ENCODE data around the gene RBP3.

The RBP3 gene

DNA sequence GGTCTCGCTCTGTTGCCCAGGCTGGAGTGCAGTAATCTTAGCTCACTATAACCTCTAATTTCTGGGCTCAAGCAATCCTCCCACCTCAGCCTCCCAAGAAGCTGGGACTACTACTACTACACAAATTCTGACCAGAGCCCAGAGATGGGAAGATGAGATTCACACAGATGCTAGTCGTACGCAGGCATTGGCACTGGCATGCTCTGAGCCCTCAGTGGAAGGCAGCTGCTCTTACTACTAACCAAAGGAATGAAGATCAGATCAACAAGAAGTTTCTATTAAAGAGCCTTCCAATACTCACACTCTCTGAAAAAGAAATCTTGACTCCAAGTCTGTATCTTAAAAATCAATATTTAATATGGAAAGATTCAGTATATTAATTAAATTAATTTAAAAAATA lies 15.2 kb upstream of the RBP3 start (continued):
- TF ChIP-seq ZNF785 (tag by site-specific recombination; IDR thresholded peaks at IDR 0.05) = no peak

DNA sequence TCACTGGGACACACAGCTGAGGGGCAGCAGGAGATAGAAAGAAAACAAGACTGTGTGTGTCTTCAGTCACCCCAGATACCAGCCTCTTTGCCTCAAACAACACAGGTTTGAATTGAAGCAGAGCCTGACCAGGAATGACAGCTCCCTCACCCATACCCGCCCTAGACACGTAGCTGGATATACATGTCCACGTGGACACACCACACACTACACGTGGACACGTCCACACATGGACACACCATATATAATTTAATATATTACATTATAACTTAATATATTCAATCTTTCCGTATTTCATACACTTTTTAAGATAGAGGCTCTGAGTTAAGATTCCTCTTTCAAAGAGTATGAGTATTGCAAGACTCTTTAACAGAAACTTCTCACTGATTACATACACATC lies 14.6 kb upstream of the RBP3 start:
- Histone ChIP-seq H3K4me1 (ENCODE audit: control insufficient read depth, insufficient read depth, low read length) (no peaks in the 10 kb centered on the region), H3K4me3 (ENCODE audit: low read depth, low read length) (no peak overlapping the region), H3K9me3 (ENCODE audit: control insufficient read depth, insufficient read depth, low read depth, low read length) (no peaks in the 10 kb centered on the region), H3K27ac (ENCODE audit: extremely low read depth, low read depth, low read length) (no peak overlapping the region), H3K36me3 (ENCODE audit: control insufficient read depth in 2 of 2, insufficient read depth in 1 of 2, low read length in 2 of 2) (no peaks in the 10 kb centered on the region)
- TF ChIP-seq ZNF302 (tag by site-specific recombination; IDR thresholded peaks at IDR 0.05; ENCODE audit: low read depth) (no peak), ZNF747 (tag by site-specific recombination; IDR thresholded peaks at IDR 0.05) (no peak)
- POLR2A ChIA-PET = no interaction called here
- CTCF ChIA-PET = interaction anchor here (0.6 to 2.2 kb wide), 2 partner anchors 129 to 309 kb away, joined by 3 to 11 read pairs; no protein-coding TSS in a partner anchor

DNA sequence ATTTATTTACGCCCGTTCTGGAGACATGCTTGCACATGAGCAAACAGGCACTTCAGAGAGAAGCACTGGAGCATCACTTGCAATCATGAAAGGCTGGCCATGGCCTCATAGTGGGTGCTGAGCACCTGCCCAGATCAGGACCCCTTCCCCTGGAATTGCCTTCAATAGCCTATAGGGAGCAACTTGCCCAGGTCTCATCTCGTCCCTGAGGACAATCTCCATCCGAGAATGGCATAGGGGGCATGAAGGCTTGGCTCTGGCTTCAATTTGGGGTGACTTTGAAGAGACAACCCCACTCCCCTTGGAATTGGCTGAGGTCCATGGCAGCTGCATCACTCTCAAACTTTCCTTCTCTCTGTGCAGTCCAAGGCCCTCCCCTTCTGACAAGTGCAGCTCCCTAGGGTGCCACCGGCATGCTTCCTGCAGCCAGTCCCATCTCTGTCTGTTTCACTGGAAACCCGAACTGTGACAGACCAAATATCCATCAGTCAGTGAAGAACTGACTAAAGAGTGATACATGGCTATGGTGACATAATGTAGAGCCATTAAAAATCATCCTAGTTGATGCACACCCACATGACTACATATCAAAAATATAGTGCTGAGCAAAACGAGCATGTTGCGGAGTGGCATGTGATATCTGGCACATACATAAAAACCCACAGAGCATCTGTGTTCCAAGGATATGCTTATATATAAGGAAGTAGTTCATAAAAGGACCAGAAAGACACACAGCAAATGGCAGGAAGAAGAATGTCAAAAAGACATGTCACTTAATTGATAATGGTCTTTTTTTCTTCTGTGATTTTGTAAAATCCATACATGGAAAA lies 13.5 kb upstream of the RBP3 start:
- no peak for TF ChIP-seq ZNF311 (tag by site-specific recombination; IDR thresholded peaks at IDR 0.05; ENCODE audit: borderline replicate concordance)
- TF ChIP-seq GLI4 (tag by site-specific recombination; IDR thresholded peaks at IDR 0.05) = no peak
- TF ChIP-seq ZBTB17 (tag by site-specific recombination; IDR thresholded peaks at IDR 0.05) = no peak
- TF ChIP-seq, protein P1, sequence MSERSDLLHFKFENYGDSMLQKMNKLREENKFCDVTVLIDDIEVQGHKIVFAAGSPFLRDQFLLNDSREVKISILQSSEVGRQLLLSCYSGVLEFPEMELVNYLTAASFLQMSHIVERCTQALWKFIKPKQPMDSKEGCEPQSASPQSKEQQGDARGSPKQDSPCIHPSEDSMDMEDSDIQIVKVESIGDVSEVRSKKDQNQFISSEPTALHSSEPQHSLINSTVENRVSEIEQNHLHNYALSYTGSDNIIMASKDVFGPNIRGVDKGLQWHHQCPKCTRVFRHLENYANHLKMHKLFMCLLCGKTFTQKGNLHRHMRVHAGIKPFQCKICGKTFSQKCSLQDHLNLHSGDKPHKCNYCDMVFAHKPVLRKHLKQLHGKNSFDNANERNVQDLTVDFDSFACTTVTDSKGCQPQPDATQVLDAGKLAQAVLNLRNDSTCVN (tag by site-specific recombination; optimal IDR thresholded peaks at IDR 0.05) = no peak
- no peak for TF ChIP-seq ZNF426 (tag by site-specific recombination; IDR thresholded peaks at IDR 0.05)
- TF ChIP-seq ZNF529 (tag by site-specific recombination; IDR thresholded peaks at IDR 0.05; ENCODE audit: insufficient replicate concordance) = no peak
- no peak for TF ChIP-seq ZNF138 (tag by site-specific recombination; IDR thresholded peaks at IDR 0.05; ENCODE audit: borderline replicate concordance)
- Histone ChIP-seq H3K4me3 (ENCODE audit: low read depth, low read length) (no peak overlapping the region), H3K4me1 (ENCODE audit: control insufficient read depth, insufficient read depth, low read length) (no peaks in the 10 kb centered on the region), H3K9me3 (ENCODE audit: control insufficient read depth, insufficient read depth, low read depth, low read length) (no peaks in the 10 kb centered on the region), H3K27ac (ENCODE audit: extremely low read depth, low read depth, low read length) (no peak overlapping the region), H3K36me3 (ENCODE audit: control insufficient read depth in 2 of 2, insufficient read depth in 1 of 2, low read length in 2 of 2) (no peaks in the 10 kb centered on the region)
- POLR2A ChIA-PET = no interaction called here
- CTCF ChIA-PET = no interaction called here

DNA sequence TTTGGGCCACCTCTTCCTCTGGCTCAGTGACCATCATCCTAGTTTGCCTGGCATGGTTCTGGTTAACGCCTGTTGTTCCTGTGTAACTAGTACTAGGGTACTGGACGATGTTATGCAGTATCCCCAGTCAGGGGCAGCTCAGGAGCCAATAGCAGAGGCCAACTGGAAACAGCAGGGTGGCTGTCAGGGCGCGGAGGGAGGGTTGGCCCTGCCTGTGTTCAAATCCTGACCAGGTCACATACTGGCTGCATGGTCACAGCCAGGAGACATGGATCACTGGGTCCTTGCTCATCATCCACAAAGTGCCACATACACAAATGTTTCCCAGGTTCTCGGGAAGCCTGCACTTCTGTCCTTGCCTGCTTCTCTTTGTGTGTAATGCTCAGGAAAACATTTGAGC lies 12.3 kb upstream of the RBP3 start:
- Histone ChIP-seq H3K4me1 (ENCODE audit: control insufficient read depth, insufficient read depth, low read length) (no peaks in the 10 kb centered on the region), H3K36me3 (ENCODE audit: control insufficient read depth in 2 of 2, insufficient read depth in 1 of 2, low read length in 2 of 2) (no peaks in the 10 kb centered on the region), H3K4me3 (ENCODE audit: low read depth, low read length) (no peak overlapping the region), H3K27ac (ENCODE audit: extremely low read depth, low read depth, low read length) (no peak overlapping the region), H3K9me3 (ENCODE audit: control insufficient read depth, insufficient read depth, low read depth, low read length) (no peaks in the 10 kb centered on the region)
- ChIA-PET CTCF (no interaction called here), POLR2A (no interaction called here)
- TF ChIP-seq OVOL3 (tag by site-specific recombination; IDR thresholded peaks at IDR 0.05) (no peak), IKZF3 (tag by site-specific recombination; IDR thresholded peaks at IDR 0.05) (no peak), ZNF707 (tag by site-specific recombination; IDR thresholded peaks at IDR 0.05) (no peak), ZNF214 (tag by site-specific recombination; IDR thresholded peaks at IDR 0.05; ENCODE audit: borderline replicate concordance) (no peak), ZBTB7A (tag by site-specific recombination; IDR thresholded peaks at IDR 0.05; ENCODE audit: low read depth) (no peak), ZNF701 (tag by site-specific recombination; IDR thresholded peaks at IDR 0.05) (no peak), ZNF621 (tag by site-specific recombination; IDR thresholded peaks at IDR 0.05) (no peak), ZNF518A (tag by site-specific recombination; conservative IDR thresholded peaks at IDR 0.05; ENCODE audit: low read depth) (no peak), ZNF223 (tag by site-specific recombination; IDR thresholded peaks at IDR 0.05) (no peak)
- TF ChIP-seq, protein P2, sequence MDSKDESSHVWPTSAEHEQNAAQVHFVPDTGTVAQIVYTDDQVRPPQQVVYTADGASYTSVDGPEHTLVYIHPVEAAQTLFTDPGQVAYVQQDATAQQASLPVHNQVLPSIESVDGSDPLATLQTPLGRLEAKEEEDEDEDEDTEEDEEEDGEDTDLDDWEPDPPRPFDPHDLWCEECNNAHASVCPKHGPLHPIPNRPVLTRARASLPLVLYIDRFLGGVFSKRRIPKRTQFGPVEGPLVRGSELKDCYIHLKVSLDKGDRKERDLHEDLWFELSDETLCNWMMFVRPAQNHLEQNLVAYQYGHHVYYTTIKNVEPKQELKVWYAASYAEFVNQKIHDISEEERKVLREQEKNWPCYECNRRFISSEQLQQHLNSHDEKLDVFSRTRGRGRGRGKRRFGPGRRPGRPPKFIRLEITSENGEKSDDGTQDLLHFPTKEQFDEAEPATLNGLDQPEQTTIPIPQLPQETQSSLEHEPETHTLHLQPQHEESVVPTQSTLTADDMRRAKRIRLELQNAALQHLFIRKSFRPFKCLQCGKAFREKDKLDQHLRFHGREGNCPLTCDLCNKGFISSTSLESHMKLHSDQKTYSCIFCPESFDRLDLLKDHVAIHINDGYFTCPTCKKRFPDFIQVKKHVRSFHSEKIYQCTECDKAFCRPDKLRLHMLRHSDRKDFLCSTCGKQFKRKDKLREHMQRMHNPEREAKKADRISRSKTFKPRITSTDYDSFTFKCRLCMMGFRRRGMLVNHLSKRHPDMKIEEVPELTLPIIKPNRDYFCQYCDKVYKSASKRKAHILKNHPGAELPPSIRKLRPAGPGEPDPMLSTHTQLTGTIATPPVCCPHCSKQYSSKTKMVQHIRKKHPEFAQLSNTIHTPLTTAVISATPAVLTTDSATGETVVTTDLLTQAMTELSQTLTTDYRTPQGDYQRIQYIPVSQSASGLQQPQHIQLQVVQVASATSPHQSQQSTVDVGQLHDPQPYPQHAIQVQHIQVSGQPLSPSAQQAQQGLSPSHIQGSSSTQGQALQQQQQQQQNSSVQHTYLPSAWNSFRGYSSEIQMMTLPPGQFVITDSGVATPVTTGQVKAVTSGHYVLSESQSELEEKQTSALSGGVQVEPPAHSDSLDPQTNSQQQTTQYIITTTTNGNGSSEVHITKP (tag by site-specific recombination; IDR thresholded peaks at IDR 0.05) = no peak

Data from HEK293 (cell line).